ENCODE results near the gene CTNNA3. TPM values are rescaled to one million over a fixed set of nuclear protein-coding genes. Genes with fewer than 3 reads are reported as not detected.

Gene CTNNA3
- total and polyA plus RNA-seq, 12 donors: 0.03 to 14.4 (median 0.47) TPM; not detected in 1

GRCh38 chr10:67527351-67527750 lies 168.6 kb downstream of the CTNNA3 start:
- Histone ChIP-seq H3K27ac (no peak overlapping the region), H3K36me3 (replicated peaks in 1 of 2) (no peaks in the 10 kb centered on the region), H3K4me1 (replicated peaks in 1 of 2) (no peaks in the 10 kb centered on the region), H3K9me3 (replicated peaks in 1 of 3) (no peaks in the 10 kb centered on the region), H3K27me3 (no peaks in the 10 kb centered on the region), H3K4me3 (no peak overlapping the region)
- intact Hi-C loops (cut with DNase I): no loop called here
- no peak for DNase-seq
- TF ChIP-seq CTCF (IDR thresholded peaks at IDR 0.05) (no peak), POLR2A (IDR thresholded peaks at IDR 0.05) (no peak)

- H3K9me3 ChIP-seq (replicated peaks in 1 of 3): no peaks in the 10 kb centered on the region
- no peaks in the 10 kb centered on the region for H3K27me3 ChIP-seq
- no peak for TF ChIP-seq CTCF (IDR thresholded peaks at IDR 0.05)
- TF ChIP-seq POLR2A (IDR thresholded peaks at IDR 0.05): no peak
- H3K27ac ChIP-seq: no peak overlapping the region
- H3K4me1 ChIP-seq (replicated peaks in 1 of 2): no peaks in the 10 kb centered on the region
- DNase-seq: no peak
- intact Hi-C loops (cut with DNase I): no loop called here
- no peaks in the 10 kb centered on the region for H3K36me3 ChIP-seq (replicated peaks in 1 of 2)
- no peak overlapping the region for H3K4me3 ChIP-seq
- 46 to 56% (median 52%) methylated on average over 2 of the region's 2 CpGs for WGBS, 4 donors
These were observed 174.4 kb downstream of the CTNNA3 start for GRCh38 chr10:67521546-67521945.

- Histone ChIP-seq H3K4me1 (replicated peaks in 1 of 2) (no peaks in the 10 kb centered on the region), H3K4me3 (no peak overlapping the region), H3K27me3 (no peaks in the 10 kb centered on the region), H3K27ac (no peak overlapping the region), H3K36me3 (replicated peaks in 1 of 2) (no peaks in the 10 kb centered on the region), H3K9me3 (replicated peaks in 1 of 3) (no peaks in the 10 kb centered on the region)
- peak; percentile 21 to 57 (median 38) for DNase-seq
- intact Hi-C loops (cut with DNase I): no loop called here
- peak; percentile 48 to 75 (median 72) for TF ChIP-seq CTCF (IDR thresholded peaks at IDR 0.05)
- no peak for TF ChIP-seq POLR2A (IDR thresholded peaks at IDR 0.05)
- 0 to 4% (median 3%) methylated on average over 5 of the region's 5 CpGs for WGBS, 4 donors
These were observed 175.0 kb downstream of the CTNNA3 start for GRCh38 chr10:67520924-67521520.

- 79 to 87% (median 83%) methylated on average over 2 of the region's 2 CpGs for WGBS, 4 donors
- Histone ChIP-seq H3K9me3 (replicated peaks in 1 of 3) (no peaks in the 10 kb centered on the region), H3K27me3 (no peaks in the 10 kb centered on the region), H3K4me1 (replicated peaks in 1 of 2) (no peaks in the 10 kb centered on the region), H3K27ac (no peak overlapping the region), H3K4me3 (no peak overlapping the region), H3K36me3 (replicated peaks in 1 of 2) (no peaks in the 10 kb centered on the region)
- intact Hi-C loops (cut with DNase I): no loop called here
- no peak for DNase-seq
- TF ChIP-seq POLR2A (IDR thresholded peaks at IDR 0.05): no peak
- no peak for TF ChIP-seq CTCF (IDR thresholded peaks at IDR 0.05)
These were observed 176.6 kb downstream of the CTNNA3 start for GRCh38 chr10:67519434-67519833.
